IMR-90 (cell line): ENCODE results near the gene ACOT9. TPM values are rescaled to one million over a fixed set of nuclear protein-coding genes. Genes with fewer than 3 reads are reported as not detected.

Source experiments
- ATAC-seq: fragments of 200-7000 bp; cut with Tn5 transposase; 2 replicates; pipeline ENCODE4 v1.9.1; 2020; ENCODE audit warnings: low read depth, mild to moderate bottlenecking, moderate library complexity
- BruUV-seq: library from RNA; stranded (reverse); fragments of 400-500 nt; replicated peaks from 2 replicates; lab custom pipeline; 2021; lab: Mats Ljungman, UMichigan
- CTCF ChIA-PET: fragments of 300-600 bp; formaldehyde crosslinking; extraction: SDS; loops from one replicate; lab custom pipeline; 2021; ENCODE audit warnings: antibody characterized with exemption; lab: Yijun Ruan, JAX
- POLR2A ChIA-PET: fragments of 300-600 bp; sonication (Branson Sonifier 250); formaldehyde crosslinking; loops from one replicate; lab custom pipeline; 2022; ENCODE audit warnings: antibody characterized with exemption; ENCODE audit not compliant: unreplicated experiment; lab: Charles Lee
- DNase-seq: peaks from one replicate; pipeline ENCODE4 v3.0.0; 2013
- H2AFZ ChIP-seq: replicated peaks from 2 replicates; pipeline ENCODE3; 2013; ENCODE audit warnings: low read length, mild to moderate bottlenecking; ENCODE audit not compliant: poor library complexity
- H2AK5ac ChIP-seq: 2 replicates; pipeline ENCODE4 v1.6.1; 2013; ENCODE audit warnings: low read depth, low read length, inconsistent platforms
- H2AK9ac ChIP-seq: replicated peaks from 2 replicates; pipeline ENCODE3; 2013; ENCODE audit warnings: mild to moderate bottlenecking, low read depth, low read length, moderate library complexity; ENCODE audit not compliant: poor library complexity
- H2BK120ac ChIP-seq: 2 replicates; pipeline ENCODE4 v1.6.1; 2013; ENCODE audit warnings: low read depth, low read length, inconsistent platforms
- H2BK15ac ChIP-seq: 3 replicates; pipeline ENCODE4 v1.6.1; 2013; ENCODE audit warnings: low read depth, low read length, inconsistent platforms
- H2BK20ac ChIP-seq: 2 replicates; pipeline ENCODE4 v1.6.1; 2013; ENCODE audit warnings: low read depth, mild to moderate bottlenecking, inconsistent platforms, low read length, moderate library complexity
- H2BK5ac ChIP-seq: 2 replicates; pipeline ENCODE4 v1.6.1; 2013; ENCODE audit warnings: mild to moderate bottlenecking, low read depth, low read length, inconsistent platforms; ENCODE audit not compliant: poor library complexity, severe bottlenecking
- H3K14ac ChIP-seq: replicated peaks from 2 replicates; pipeline ENCODE4 v1.6.1; 2013; ENCODE audit warnings: low read depth, low read length, inconsistent platforms
- H3K18ac ChIP-seq: 2 replicates; pipeline ENCODE4 v1.6.1; 2013; ENCODE audit warnings: low read depth, low read length, control low read depth
- H3K23ac ChIP-seq: 2 replicates; pipeline ENCODE4 v1.6.1; 2013; ENCODE audit warnings: low read depth, low read length, inconsistent platforms
- H3K27ac ChIP-seq: 2 replicates; pipeline ENCODE4 v1.5.1; 2013; ENCODE audit warnings: mild to moderate bottlenecking, control low read depth, low read length; ENCODE audit not compliant: insufficient read depth
- H3K27me3 ChIP-seq: 2 replicates; pipeline ENCODE4 v1.6.1; 2013; ENCODE audit warnings: low read length; ENCODE audit not compliant: control insufficient read depth, insufficient read depth
- H3K36me3 ChIP-seq: 2 replicates; pipeline ENCODE4 v1.6.1; 2013; ENCODE audit warnings: low read length, mixed read lengths; ENCODE audit not compliant: control insufficient read depth, insufficient read depth
- H3K4ac ChIP-seq: 2 replicates; pipeline ENCODE4 v1.6.1; 2013; ENCODE audit warnings: low read depth, low read length, inconsistent platforms
- H3K4me1 ChIP-seq: 2 replicates; pipeline ENCODE4 v1.6.1; 2013; ENCODE audit warnings: low read length, mixed read lengths; ENCODE audit not compliant: control insufficient read depth, insufficient read depth
- H3K4me2 ChIP-seq: 2 replicates; pipeline ENCODE4 v1.6.1; 2013; ENCODE audit warnings: low read depth, mild to moderate bottlenecking, control low read depth, low read length, moderate library complexity
- H3K4me3 ChIP-seq: 2 replicates; pipeline ENCODE4 v1.5.1; 2013; ENCODE audit warnings: low read depth, mild to moderate bottlenecking, control low read depth, low read length, moderate library complexity; ENCODE audit not compliant: insufficient read depth
- H3K56ac ChIP-seq: 2 replicates; pipeline ENCODE4 v1.6.1; 2013; ENCODE audit warnings: low read length, inconsistent platforms; ENCODE audit not compliant: insufficient read depth; ENCODE audit errors: extremely low read depth
- H3K79me1 ChIP-seq, 2 experiments: 2 replicates each; pipeline ENCODE4 v1.6.1; 2013; ENCODE audit warnings: low read length in 2 of 2, inconsistent platforms in 1 of 2, low read depth in 1 of 2
- H3K9ac ChIP-seq: 2 replicates; pipeline ENCODE4 v1.6.1; 2013; ENCODE audit warnings: low read depth, low read length, control low read depth
- H3K9me1 ChIP-seq: 2 replicates; pipeline ENCODE4 v1.6.1; 2013; ENCODE audit warnings: low read length, inconsistent platforms; ENCODE audit not compliant: insufficient read depth
- H3K9me3 ChIP-seq: 2 replicates; pipeline ENCODE4 v1.6.1; 2013; ENCODE audit warnings: low read length; ENCODE audit not compliant: control insufficient read depth, insufficient read depth
- H4K20me1 ChIP-seq: 2 replicates; pipeline ENCODE4 v1.6.1; 2013; ENCODE audit warnings: low read length, inconsistent platforms; ENCODE audit not compliant: insufficient read depth
- H4K5ac ChIP-seq: 2 replicates; pipeline ENCODE4 v1.6.1; 2013; ENCODE audit warnings: mild to moderate bottlenecking, low read depth, low read length, control low read depth
- H4K8ac ChIP-seq, 2 experiments: 2 replicates each; pipeline ENCODE4 v1.6.1; 2013; ENCODE audit warnings: low read depth in 2 of 2, low read length in 2 of 2, control low read depth in 1 of 2, inconsistent platforms in 1 of 2
- H4K91ac ChIP-seq: 2 replicates; pipeline ENCODE4 v1.6.1; 2013; ENCODE audit warnings: low read depth, low read length, inconsistent platforms; ENCODE audit not compliant: insufficient read depth
- BHLHE40 ChIP-seq: fragments of 150-350 bp; IDR thresholded peaks from 2 replicates; pipeline ENCODE4 v1.6.1; 2016; ENCODE audit warnings: mild to moderate bottlenecking, low read depth, low read length
- CEBPB ChIP-seq: IDR thresholded peaks from 2 replicates; pipeline ENCODE4 v1.6.1; 2012; ENCODE audit warnings: low read depth, low read length, improper control_type of control experiment
- CTCF ChIP-seq: conservative IDR thresholded peaks from 2 replicates; pipeline ENCODE4 v1.5.1; 2012; ENCODE audit warnings: mild to moderate bottlenecking, low read depth, low read length, improper control_type of control experiment
- ELK1 ChIP-seq: fragments of 150-350 bp; IDR thresholded peaks from 2 replicates; pipeline ENCODE4 v1.6.1; 2016; ENCODE audit warnings: low read depth, mild to moderate bottlenecking, low read length, moderate library complexity, borderline replicate concordance
- FOS ChIP-seq: fragments of 150-350 bp; IDR thresholded peaks from 2 replicates; pipeline ENCODE4 v1.6.1; 2016; ENCODE audit warnings: low read depth, low read length
- MAFK ChIP-seq: IDR thresholded peaks from 2 replicates; pipeline ENCODE4 v1.6.1; 2012; ENCODE audit warnings: low read depth, low read length, improper control_type of control experiment
- MAZ ChIP-seq: IDR thresholded peaks from 2 replicates; pipeline ENCODE4 v1.6.1; 2012; ENCODE audit warnings: low read depth, mild to moderate bottlenecking, low read length, improper control_type of control experiment, moderate library complexity, borderline replicate concordance
- RAD21 ChIP-seq: IDR thresholded peaks from 2 replicates; pipeline ENCODE4 v1.6.1; 2012; ENCODE audit warnings: low read length, improper control_type of control experiment
- RCOR1 ChIP-seq: IDR thresholded peaks from 2 replicates; pipeline ENCODE4 v1.6.1; 2012; ENCODE audit warnings: mild to moderate bottlenecking, low read length, improper control_type of control experiment; ENCODE audit not compliant: insufficient replicate concordance
- RFX5 ChIP-seq: IDR thresholded peaks from 2 replicates; pipeline ENCODE4 v1.8.0; 2012; ENCODE audit warnings: low read depth, mild to moderate bottlenecking, low read length, moderate library complexity
- SMC3 ChIP-seq: fragments of 150-350 bp; IDR thresholded peaks from 2 replicates; pipeline ENCODE4 v1.6.1; 2016; ENCODE audit warnings: low read depth, mild to moderate bottlenecking, antibody characterized with exemption, low read length, moderate library complexity
- USF2 ChIP-seq: fragments of 150-350 bp; IDR thresholded peaks from 2 replicates; pipeline ENCODE4 v1.6.1; 2017; ENCODE audit warnings: mild to moderate bottlenecking, antibody characterized with exemption, low read length, low read depth
- WGBS, 2 experiments: methylation state at CpG; one replicate each; pipeline versions ENCODE4 v1.1.5 to v1.1.7; 2013; ENCODE audit warnings: missing lambda C conversion rate in 2 of 2; ENCODE audit not compliant: insufficient read length in 1 of 2; ENCODE audit errors: extremely low coverage in 2 of 2; 5-methylcytosine and 5-hydroxymethylcytosine counted together
- dilution Hi-C: fragments of 300-500 bp; cut with HindIII; formaldehyde crosslinking; loops from one replicate; pipeline ENCODE4 v1.14.3; 2018; ENCODE audit warnings: low sequenced_read_pairs; ENCODE audit not compliant: unreplicated experiment
- in situ Hi-C: fragments of 300-500 bp; cut with MboI; formaldehyde crosslinking; loops from 3 replicates; pipeline ENCODE4 v1.14.3; 2019; ENCODE audit warnings: low sequenced_read_pairs, inconsistent platforms, mixed read lengths
- intact Hi-C: fragments of 100-400 bp; cut with micrococcal nuclease; formaldehyde crosslinking; loops from 2 replicates; pipeline ENCODE4 v1.10.0; 2022
- polyA plus RNA-seq, 3 experiments: library from polyadenylated mRNA; depleted of rRNA; stranded (reverse); fragments of >200 nt; gene quantifications; 2 replicates each; pipeline ENCODE4 v1.2.3, GENCODE V29; 2012; ENCODE audit warnings: low replicate concordance in 1 of 3
- total RNA-seq: library from RNA; depleted of rRNA; stranded (reverse); fragments of >200 nt; gene quantifications from 2 replicates; pipeline ENCODE4 v1.2.3, GENCODE V29; 2012

ACOT9 gene
- total and polyA plus RNA-seq, 2 of the 4 experiments (the other 2 are of a cell fraction), result 43.5 to 47.3 TPM

GRCh38 chrX:23789386-23790154, 46.5 kb upstream of the ACOT9 start (continued):
- no peak for TF ChIP-seq RFX5

- no peak overlapping the region for H3K56ac ChIP-seq
- in situ Hi-C loops, result loop anchor here (10.0 kb wide), 1 partner anchor 116 kb away; the partner anchor contains the start of genes APOO and CXorf58
- CTCF ChIA-PET, result no interaction called here
- TF ChIP-seq RCOR1 (no peak), CTCF (no peak), BHLHE40 (no peak), RAD21 (no peak), SMC3 (no peak), MAZ (no peak), ELK1 (no peak), CEBPB (no peak), FOS (no peak), MAFK (no peak), USF2 (no peak), RFX5 (no peak)
Measured at GRCh38 chrX:23788946-23789345, 45.9 kb upstream of the ACOT9 start.

More at GRCh38 chrX:23788946-23789345, 45.9 kb upstream of the ACOT9 start:
- no peak overlapping the region for H2AK5ac ChIP-seq
- WGBS, 2 experiments, result no CpG with 5 or more reads among the region's 4 CpGs
- H3K14ac ChIP-seq, result no peak overlapping the region
- H3K9me1 ChIP-seq, result no peaks in the 10 kb centered on the region
- H4K20me1 ChIP-seq, result peaks cover 3% of the 10 kb centered on the region; the same call in 1 of the 2 replicates
- no peak overlapping the region for H2AK9ac ChIP-seq
- H3K27ac ChIP-seq, result no peak overlapping the region
- dilution Hi-C loops (no loop called here), intact Hi-C loops (no loop called here)
- no peak overlapping the region for H3K18ac ChIP-seq
- H2BK20ac ChIP-seq, result no peak overlapping the region
- no peak overlapping the region for H3K23ac ChIP-seq
- H3K9me3 ChIP-seq, result no peaks in the 10 kb centered on the region
- no peak overlapping the region for H2BK15ac ChIP-seq
- peaks cover 2% of the 10 kb centered on the region; the same call in 1 of the 2 replicates for H3K36me3 ChIP-seq
- no peak overlapping the region for H3K4me3 ChIP-seq
- no peak overlapping the region for H4K91ac ChIP-seq
- no peak overlapping the region for H3K9ac ChIP-seq
- no peak for DNase-seq
- POLR2A ChIA-PET, result no interaction called here
- H2BK120ac ChIP-seq, result no peak overlapping the region
- no peak overlapping the region for H2BK5ac ChIP-seq
- H3K79me1 ChIP-seq, result peaks cover 0 to 5% of the 10 kb centered on the region in 2 experiments; a peak in 1 of 4 replicates
- H3K4me2 ChIP-seq, result no peak overlapping the region
- no peak overlapping the region for H2AFZ ChIP-seq
- H4K8ac ChIP-seq, result no peak overlapping the region
- H3K4ac ChIP-seq, result no peak overlapping the region
- H4K5ac ChIP-seq, result no peak overlapping the region
- no peak for ATAC-seq
- H3K27me3 ChIP-seq, result no peaks in the 10 kb centered on the region
- no peaks in the 10 kb centered on the region for H3K4me1 ChIP-seq
- no TSS peak for BruUV-seq
